Gastroesophageal sphincter (tissue), 4 donors: ENCODE measurements around the gene HYOU1. TPM values are rescaled to one million over a fixed set of nuclear protein-coding genes. Genes with fewer than 3 reads are reported as not detected.

ENCODE experiments used
- ATAC-seq: fragments of 150-250 bp; one replicate; pipeline ENCODE4 v1.9.1; 2016; ENCODE audit warnings: mild to moderate bottlenecking, moderate library complexity
- H3K27ac ChIP-seq, 4 donors: fragments of 200-600 bp; sonication (generic) in 3 of 4; 1 replicate in 3 of 4; 2 replicates in 1 of 4; pipeline ENCODE4 v1.5.1; 2016 to 2019
- H3K27me3 ChIP-seq: fragments of 200-600 bp; sonication (generic); one replicate; pipeline ENCODE4 v1.5.1; 2019
- H3K36me3 ChIP-seq, 2 donors: fragments of 200-600 bp; sonication (generic); one replicate each; pipeline ENCODE4 v1.5.1; 2019; ENCODE audit warnings: control low read depth in 1 of 2
- H3K4me1 ChIP-seq, 3 donors: fragments of 200-600 bp; sonication (generic); 1 replicate in 2 of 3; 2 replicates in 1 of 3; pipeline ENCODE4 v1.5.1; 2016 to 2019; ENCODE audit warnings: control low read depth in 2 of 3
- H3K4me3 ChIP-seq, 2 donors: fragments of 200-600 bp; sonication (generic); one replicate each; pipeline ENCODE4 v1.5.1; 2019; ENCODE audit warnings: mild to moderate bottlenecking in 1 of 2, moderate library complexity in 1 of 2
- H3K9me3 ChIP-seq, 3 donors: fragments of 200-600 bp; sonication (generic); one replicate each; pipeline ENCODE4 v1.5.1; 2017 to 2019; ENCODE audit warnings: control low read depth in 2 of 3
- EP300 ChIP-seq: sonication (generic); formaldehyde crosslinking; IDR thresholded peaks from one replicate; pipeline ENCODE4 v1.6.1; 2017; ENCODE audit warnings: antibody characterized with exemption, mild to moderate bottlenecking
- POLR2A ChIP-seq, 2 donors: fragments of 450-650 bp; IDR thresholded peaks; one replicate each; pipeline ENCODE4 v1.6.1; 2017; ENCODE audit warnings: antibody characterized with exemption in 2 of 2, mild to moderate bottlenecking in 2 of 2, moderate library complexity in 1 of 2
- POLR2AphosphoS5 ChIP-seq: sonication (generic); formaldehyde crosslinking; IDR thresholded peaks from one replicate; pipeline ENCODE4 v1.6.1; 2017; ENCODE audit warnings: antibody characterized with exemption
- WGBS, 2 donors: methylation state at CpG; one replicate each; pipeline ENCODE4 v1.1.5; 2018; ENCODE audit warnings: low coverage in 1 of 2; 5-methylcytosine and 5-hydroxymethylcytosine counted together
- small RNA-seq, 4 donors: library from RNA; depleted of rRNA; stranded (forward); fragments of <200 nt; gene quantifications; one replicate each; pipeline ENCODE3, GENCODE V24; 2016
- total RNA-seq, 4 donors: library from RNA; depleted of rRNA; stranded (reverse); fragments of >200 nt; gene quantifications; one replicate each; pipeline ENCODE4 v1.1.0, GENCODE V29; 2016
- TF ChIP-seq, protein P1 (sequence below), 4 experiments: fragments of 200-600 bp in 2 of 4; fragments of 450-650 bp in 2 of 4; sonication (generic) in 1 of 4; IDR thresholded peaks; one replicate each; pipeline ENCODE4 v1.5.1; 2017 to 2019; ENCODE audit warnings: antibody characterized with exemption in 4 of 4, mild to moderate bottlenecking in 2 of 4, moderate library complexity in 2 of 4

HYOU1 gene
- total RNA-seq, 4 donors from 2014 or later: 37.8 to 63.0 (median 57.9) TPM

GRCh38 chr11:118996926-118997626 is 59.9 kb downstream of the HYOU1 start:
- Histone ChIP-seq H3K27me3 (no peaks in the 10 kb centered on the region), H3K4me3 (peak overlapping the region; percentile 78 to 91), H3K4me1 (peaks cover 0 to 46% (median 17%) of the 10 kb centered on the region in 3 donors), H3K27ac (peak overlapping the region; percentile 5 to 96 (median 90)), H3K36me3 (peaks cover 0 to 28% of the 10 kb centered on the region in 2 donors), H3K9me3 (no peaks in the 10 kb centered on the region)
- 10 to 11% methylated on average over 9 to 13 of the region's 22 CpGs for WGBS, 2 donors
- no peak for TF ChIP-seq POLR2AphosphoS5
- TF ChIP-seq, protein P1, sequence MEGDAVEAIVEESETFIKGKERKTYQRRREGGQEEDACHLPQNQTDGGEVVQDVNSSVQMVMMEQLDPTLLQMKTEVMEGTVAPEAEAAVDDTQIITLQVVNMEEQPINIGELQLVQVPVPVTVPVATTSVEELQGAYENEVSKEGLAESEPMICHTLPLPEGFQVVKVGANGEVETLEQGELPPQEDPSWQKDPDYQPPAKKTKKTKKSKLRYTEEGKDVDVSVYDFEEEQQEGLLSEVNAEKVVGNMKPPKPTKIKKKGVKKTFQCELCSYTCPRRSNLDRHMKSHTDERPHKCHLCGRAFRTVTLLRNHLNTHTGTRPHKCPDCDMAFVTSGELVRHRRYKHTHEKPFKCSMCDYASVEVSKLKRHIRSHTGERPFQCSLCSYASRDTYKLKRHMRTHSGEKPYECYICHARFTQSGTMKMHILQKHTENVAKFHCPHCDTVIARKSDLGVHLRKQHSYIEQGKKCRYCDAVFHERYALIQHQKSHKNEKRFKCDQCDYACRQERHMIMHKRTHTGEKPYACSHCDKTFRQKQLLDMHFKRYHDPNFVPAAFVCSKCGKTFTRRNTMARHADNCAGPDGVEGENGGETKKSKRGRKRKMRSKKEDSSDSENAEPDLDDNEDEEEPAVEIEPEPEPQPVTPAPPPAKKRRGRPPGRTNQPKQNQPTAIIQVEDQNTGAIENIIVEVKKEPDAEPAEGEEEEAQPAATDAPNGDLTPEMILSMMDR (IDR thresholded peaks at IDR 0.05): peak in 1 of 4 experiments; percentile 5
- TF ChIP-seq POLR2A (IDR thresholded peaks at IDR 0.05): no peak
- no peak for TF ChIP-seq EP300
- ATAC-seq: peak; percentile 6

Small RNA genes within 50 kb of the gene (small RNA-seq; reads per million reads assigned to genes)
- gene AP003392.2: 0 reads per million in 4 donors
- gene RF00017: 0 reads per million in 4 donors
- gene RF00019: 0 reads per million in 4 donors

Other genes starting within 250 kb of the HYOU1 start
- under 1 TPM in 1 of 4 donors, not detected in 3; 0.08 TPM for gene CXCR5, start 173.3 kb downstream of the HYOU1 start, total RNA-seq
- 10 to 100 TPM; 24.6 to 66.2 (median 30.8) TPM for gene BCL9L, start 131.3 kb downstream of the HYOU1 start, total RNA-seq
- not detected for gene UPK2, start 100.9 kb downstream of the HYOU1 start, total RNA-seq
- not detected for gene FOXR1, start 85.4 kb downstream of the HYOU1 start, total RNA-seq
- 10 to 100 TPM in 3 of 4 donors, 1 to 10 TPM in 1; 5.8 to 90.3 (median 40.0) TPM for gene CENATAC, start 59.1 kb downstream of the HYOU1 start, total RNA-seq
- gene RPS25, start 38.9 kb downstream of the HYOU1 start, total RNA-seq: 1,000 to 10,000 TPM; 1,381 to 2,808 (median 2,000) TPM
- gene TRAPPC4, start 38.4 kb downstream of the HYOU1 start, total RNA-seq: 10 to 100 TPM; 44.4 to 69.0 (median 52.1) TPM
- gene SLC37A4, start 26.3 kb downstream of the HYOU1 start, total RNA-seq: 10 to 100 TPM; 10.1 to 11.6 (median 11.1) TPM
- gene VPS11, start 10.6 kb upstream of the HYOU1 start, total RNA-seq: 10 to 100 TPM; 23.9 to 45.6 (median 35.8) TPM
- 10 to 100 TPM in 2 of 4 donors, 1 to 10 TPM in 2; 1.2 to 27.1 (median 9.8) TPM for gene HMBS, start 27.7 kb upstream of the HYOU1 start, total RNA-seq
- gene DPAGT1, start 44.6 kb upstream of the HYOU1 start, total RNA-seq: 10 to 100 TPM; 10.7 to 28.1 (median 21.4) TPM
- 10 to 100 TPM in 1 of 4 donors, 1 to 10 TPM in 3; 3.4 to 13.3 (median 8.3) TPM for gene C2CD2L, start 50.1 kb upstream of the HYOU1 start, total RNA-seq
- gene HINFP, start 64.4 kb upstream of the HYOU1 start, total RNA-seq: 10 to 100 TPM; 19.0 to 30.2 (median 23.3) TPM
- gene ABCG4, start 91.8 kb upstream of the HYOU1 start, total RNA-seq: 1 to 10 TPM in 1 of 4 donors, under 1 TPM in 2, not detected in 1; 0.20 to 1.1 (median 0.40) TPM
- 10 to 100 TPM; 12.1 to 41.4 (median 17.7) TPM for gene NLRX1, start 111.5 kb upstream of the HYOU1 start, total RNA-seq
- under 1 TPM in 1 of 4 donors, not detected in 3; 0.19 TPM for gene NHERF4, start 128.3 kb upstream of the HYOU1 start, total RNA-seq
- 10 to 100 TPM; 20.2 to 29.2 (median 25.1) TPM for gene CBL, start 149.1 kb upstream of the HYOU1 start, total RNA-seq